H9 (cell line): ENCODE measurements around the gene KLF11. TPM values are rescaled to one million over a fixed set of nuclear protein-coding genes. Genes with fewer than 3 reads are reported as not detected.

ENCODE experiments used
- DNase-seq: peaks from one replicate; pipeline ENCODE4 v3.0.0-alpha.2; 2017
- H2AFZ ChIP-seq: one replicate; pipeline ENCODE4 v1.6.1; 2013; ENCODE audit warnings: mild to moderate bottlenecking, low read length, control low read depth, moderate library complexity
- H2AK5ac ChIP-seq: 2 replicates; pipeline ENCODE4 v1.6.1; 2013; ENCODE audit warnings: low read length, control low read depth, mixed read lengths; ENCODE audit not compliant: insufficient read length
- H2BK120ac ChIP-seq: one replicate; pipeline ENCODE4 v1.6.1; 2013; ENCODE audit warnings: low read depth, mild to moderate bottlenecking, low read length, control low read depth, inconsistent platforms; ENCODE audit not compliant: poor library complexity, severe bottlenecking
- H2BK12ac ChIP-seq: 2 replicates; pipeline ENCODE4 v1.6.1; 2013; ENCODE audit warnings: low read length, control low read depth, mixed read lengths, low read depth; ENCODE audit not compliant: insufficient read length
- H2BK15ac ChIP-seq: 2 replicates; pipeline ENCODE4 v1.6.1; 2013; ENCODE audit warnings: low read depth, low read length, control low read depth
- H2BK20ac ChIP-seq: one replicate; pipeline ENCODE4 v1.6.1; 2013; ENCODE audit warnings: low read depth, mild to moderate bottlenecking, low read length, control low read depth, inconsistent platforms; ENCODE audit not compliant: poor library complexity, severe bottlenecking
- H2BK5ac ChIP-seq: 2 replicates; pipeline ENCODE4 v1.6.1; 2013; ENCODE audit warnings: low read length, control low read depth, mixed read lengths; ENCODE audit not compliant: insufficient read length
- H3K14ac ChIP-seq: 2 replicates; pipeline ENCODE4 v1.6.1; 2013; ENCODE audit warnings: low read length, control low read depth; ENCODE audit not compliant: insufficient read depth
- H3K18ac ChIP-seq: 2 replicates; pipeline ENCODE4 v1.6.1; 2013; ENCODE audit warnings: low read depth, mild to moderate bottlenecking, mixed read lengths, low read length, control low read depth; ENCODE audit not compliant: insufficient read length
- H3K23ac ChIP-seq: 2 replicates; pipeline ENCODE4 v1.6.1; 2013; ENCODE audit warnings: low read length, control low read depth, mixed read lengths, low read depth; ENCODE audit not compliant: insufficient read length
- H3K23me2 ChIP-seq: 2 replicates; pipeline ENCODE4 v1.6.1; 2013; ENCODE audit warnings: low read depth, mild to moderate bottlenecking, mixed read lengths, low read length, control low read depth; ENCODE audit not compliant: insufficient read length, poor library complexity, severe bottlenecking
- H3K27ac ChIP-seq: 2 replicates; pipeline ENCODE4 v1.5.1; 2013; ENCODE audit warnings: low read length, control low read depth, mixed read lengths, low read depth; ENCODE audit not compliant: insufficient read length
- H3K27me3 ChIP-seq: 2 replicates; pipeline ENCODE4 v1.6.1; 2013; ENCODE audit warnings: low read length, control low read depth, inconsistent platforms; ENCODE audit not compliant: insufficient read depth
- H3K4ac ChIP-seq: 2 replicates; pipeline ENCODE4 v1.6.1; 2013; ENCODE audit warnings: low read depth, mild to moderate bottlenecking, control low read depth, inconsistent platforms, low read length, moderate library complexity
- H3K4me1 ChIP-seq: 2 replicates; pipeline ENCODE4 v1.6.1; 2013; ENCODE audit warnings: low read length, control low read depth, inconsistent platforms; ENCODE audit not compliant: insufficient read depth
- H3K4me2 ChIP-seq: 2 replicates; pipeline ENCODE4 v1.6.1; 2013; ENCODE audit warnings: low read length, control low read depth, mixed read lengths; ENCODE audit not compliant: insufficient read length, insufficient read depth
- H3K56ac ChIP-seq: 2 replicates; pipeline ENCODE4 v1.6.1; 2013; ENCODE audit warnings: low read depth, mild to moderate bottlenecking, mixed read lengths, low read length, control low read depth; ENCODE audit not compliant: insufficient read length
- H3K79me1 ChIP-seq: 2 replicates; pipeline ENCODE4 v1.6.1; 2013; ENCODE audit warnings: low read depth, mild to moderate bottlenecking, moderate library complexity, low read length, control low read depth, inconsistent platforms; ENCODE audit not compliant: insufficient read depth, poor library complexity, severe bottlenecking
- H3K79me2 ChIP-seq: 2 replicates; pipeline ENCODE4 v1.6.1; 2013; ENCODE audit warnings: low read length, control low read depth, inconsistent platforms; ENCODE audit not compliant: insufficient read depth
- H3K9ac ChIP-seq: 2 replicates; pipeline ENCODE4 v1.6.1; 2013; ENCODE audit warnings: low read length, control low read depth, mixed read lengths; ENCODE audit not compliant: insufficient read length; ENCODE audit errors: extremely low read depth
- H3K9me3 ChIP-seq: one replicate; pipeline ENCODE4 v1.6.1; 2013; ENCODE audit warnings: low read depth, low read length, inconsistent platforms; ENCODE audit not compliant: control insufficient read depth
- H3T11ph ChIP-seq: one replicate; pipeline ENCODE4 v1.6.1; 2013; ENCODE audit warnings: mild to moderate bottlenecking, low read length, control low read depth, inconsistent platforms
- H4K20me1 ChIP-seq: one replicate; pipeline ENCODE4 v1.6.1; 2013; ENCODE audit not compliant: control insufficient read depth, insufficient read length, insufficient read depth
- H4K5ac ChIP-seq: 2 replicates; pipeline ENCODE4 v1.6.1; 2013; ENCODE audit warnings: low read depth, mild to moderate bottlenecking, mixed read lengths, low read length, control low read depth; ENCODE audit not compliant: insufficient read length
- H4K8ac ChIP-seq: replicated peaks from 2 replicates; pipeline ENCODE4 v1.6.1; 2013; ENCODE audit warnings: low read length, control low read depth, mixed read lengths, low read depth; ENCODE audit not compliant: insufficient read length
- H4K91ac ChIP-seq: 2 replicates; pipeline ENCODE4 v1.6.1; 2013; ENCODE audit warnings: low read depth, mild to moderate bottlenecking, moderate library complexity, mixed read lengths, low read length, control low read depth; ENCODE audit not compliant: insufficient read length
- H3K27ac Mint-ChIP-seq, 3 experiments: 2 replicates in 2 of 3; 3 replicates in 1 of 3; pipeline ENCODE4 v1.8.0; 2020 to 2021; ENCODE audit warnings: mixed read lengths in 3 of 3, mild to moderate bottlenecking in 1 of 3, moderate library complexity in 1 of 3
- H3K27me3 Mint-ChIP-seq: 2 replicates; pipeline ENCODE4 v1.8.0; 2021; ENCODE audit warnings: low read depth, mild to moderate bottlenecking, moderate library complexity, mixed read lengths
- H3K36me3 Mint-ChIP-seq, 3 experiments: 2 replicates in 2 of 3; 3 replicates in 1 of 3; pipeline ENCODE4 v1.8.0; 2020 to 2021; ENCODE audit warnings: low read depth in 3 of 3, mixed read lengths in 3 of 3; ENCODE audit not compliant: insufficient read depth in 1 of 3
- H3K4me1 Mint-ChIP-seq, 2 experiments: 2 replicates each; pipeline ENCODE4 v1.8.0; 2020; ENCODE audit warnings: mixed read lengths in 2 of 2
- H3K4me3 Mint-ChIP-seq, 2 experiments: 2 replicates in 1 of 2; 3 replicates in 1 of 2; pipeline ENCODE4 v1.8.0; 2020 to 2021; ENCODE audit warnings: mild to moderate bottlenecking in 2 of 2, mixed read lengths in 2 of 2, moderate library complexity in 1 of 2
- H3K9me3 Mint-ChIP-seq, 2 experiments: 2 replicates in 1 of 2; 3 replicates in 1 of 2; pipeline ENCODE4 v1.8.0; 2020; ENCODE audit warnings: mild to moderate bottlenecking in 2 of 2, mixed read lengths in 2 of 2, moderate library complexity in 1 of 2
- CTCF ChIP-seq: fragments of 200-600 bp; sonication (generic); conservative IDR thresholded peaks from 3 replicates; pipeline ENCODE4 v1.8.0; 2021; ENCODE audit warnings: antibody characterized with exemption, mild to moderate bottlenecking
- WGBS: extraction: QIAGEN DNeasy Blood & Tissue Kit; methylation state at CpG from one replicate; pipeline ENCODE4 v1.1.7; 2013; ENCODE audit warnings: missing lambda C conversion rate, low lambda C conversion rate, mixed read lengths; ENCODE audit not compliant: insufficient read length; ENCODE audit errors: extremely low coverage; 5-methylcytosine and 5-hydroxymethylcytosine counted together
- total RNA-seq: library from RNA; stranded (reverse); gene quantifications from 2 replicates; pipeline ENCODE4 v1.2.1, GENCODE V29; 2021

The KLF11 gene
- total RNA-seq, 1 experiment from 2014 or later: 15.5 TPM

GRCh38 chr2:10084223-10084865, 41.0 kb downstream of the KLF11 start:
- Mint-ChIP-seq H3K4me3 (no peak overlapping the region), H3K27ac (no peak overlapping the region; a peak in 1 of 7 replicates), H3K27me3 (peaks cover 56% of the 10 kb centered on the region), H3K9me3 (no peaks in the 10 kb centered on the region), H3K36me3 (no peaks in the 10 kb centered on the region; a peak in 1 of 7 replicates), H3K4me1 (peaks cover 9 to 13% of the 10 kb centered on the region in 2 experiments)
- Histone ChIP-seq H3K4ac (no peak overlapping the region), H2AK5ac (no peak overlapping the region), H4K20me1 (no peaks in the 10 kb centered on the region), H3K4me1 (no peaks in the 10 kb centered on the region; the same call in 1 of the 2 replicates), H3K23ac (no peak overlapping the region), H3K27ac (no peak overlapping the region), H3K14ac (no peak overlapping the region), H2BK5ac (no peak overlapping the region), H3K9ac (no peak overlapping the region), H3T11ph (no peak overlapping the region), H3K9me3 (no peaks in the 10 kb centered on the region), H4K8ac (no peak overlapping the region), H3K23me2 (peaks cover 8% of the 10 kb centered on the region), H4K91ac (no peak overlapping the region), H3K79me1 (no peaks in the 10 kb centered on the region), H2BK20ac (no peak overlapping the region), H2BK15ac (no peak overlapping the region), H3K56ac (no peak overlapping the region), H4K5ac (no peak overlapping the region), H2BK120ac (no peak overlapping the region), H2BK12ac (no peak overlapping the region), H3K18ac (no peak overlapping the region), H3K79me2 (no peaks in the 10 kb centered on the region), H3K4me2 (no peak overlapping the region), H3K27me3 (no peaks in the 10 kb centered on the region; the same call in 1 of the 2 replicates), H2AFZ (no peak overlapping the region)
- no peak for DNase-seq
- TF ChIP-seq CTCF: no peak
- no CpG with 5 or more reads among the region's 12 CpGs for WGBS
